Lower leg skin (tissue), 4 donors: ENCODE results near the gene TRPM3. TPM values are rescaled to one million over a fixed set of nuclear protein-coding genes. Genes with fewer than 3 reads are reported as not detected.

ENCODE experiments used
- DNase-seq, 2 donors: peaks; one replicate each; pipeline ENCODE4 v3.0.0-alpha.2; 2019; ENCODE audit warnings: low spot score in 2 of 2
- H3K4me3 ChIP-seq: fragments of 200-600 bp; sonication (generic); 2 replicates; pipeline ENCODE4 v1.5.1; 2017; ENCODE audit warnings: mild to moderate bottlenecking, low read depth; ENCODE audit not compliant: poor library complexity, severe bottlenecking
- CTCF ChIP-seq, 3 donors: fragments of 450-650 bp; IDR thresholded peaks; one replicate each; pipeline ENCODE4 v1.5.1; 2016; ENCODE audit warnings: antibody characterized with exemption in 3 of 3, mild to moderate bottlenecking in 3 of 3, moderate library complexity in 2 of 3
- POLR2A ChIP-seq, 2 donors: fragments of 450-650 bp; IDR thresholded peaks; one replicate each; pipeline ENCODE4 v1.6.1; 2016 to 2017; ENCODE audit warnings: antibody characterized with exemption in 2 of 2, mild to moderate bottlenecking in 1 of 2, moderate library complexity in 1 of 2
- WGBS, 2 donors: methylation state at CpG; one replicate each; pipeline ENCODE4 v1.1.5; 2018; 5-methylcytosine and 5-hydroxymethylcytosine counted together
- intact Hi-C: fragments of 100-400 bp; cut with DNase I; formaldehyde crosslinking; loops from one replicate; pipeline ENCODE4 v1.15.0; 2023; ENCODE audit warnings: low total_unique reads
- total RNA-seq, 4 donors: library from RNA; depleted of rRNA; stranded (reverse); fragments of >200 nt; gene quantifications; one replicate each; pipeline ENCODE4 v1.1.0, GENCODE V29; 2016

TRPM3 gene
- total RNA-seq, 4 donors from 2014 or later: 0.10 to 0.29 TPM; not detected in 2

GRCh38 chr9:71097671-71098070 is 23.8 kb downstream of the TRPM3 start:
- TF ChIP-seq CTCF (IDR thresholded peaks at IDR 0.05): no peak
- TF ChIP-seq POLR2A (IDR thresholded peaks at IDR 0.05): no peak
- intact Hi-C loops: no loop called here
- DNase-seq: no peak
- no peak overlapping the region for H3K4me3 ChIP-seq

- WGBS, 2 donors: 50 to 51% methylated on average over 5 of the region's 5 CpGs
- DNase-seq: no peak
- TF ChIP-seq POLR2A (IDR thresholded peaks at IDR 0.05): no peak
- TF ChIP-seq CTCF (IDR thresholded peaks at IDR 0.05): no peak
- intact Hi-C loops: no loop called here
- H3K4me3 ChIP-seq: no peak overlapping the region
Measured at GRCh38 chr9:71096421-71097108, 24.9 kb downstream of the TRPM3 start.

GRCh38 chr9:71094708-71095251 is 26.6 kb downstream of the TRPM3 start:
- TF ChIP-seq CTCF (IDR thresholded peaks at IDR 0.05): no peak
- no peak for TF ChIP-seq POLR2A (IDR thresholded peaks at IDR 0.05)
- H3K4me3 ChIP-seq: no peak overlapping the region
- 79 to 83% methylated on average over 4 of the region's 4 CpGs for WGBS, 2 donors
- intact Hi-C loops: no loop called here
- DNase-seq: no peak

GRCh38 chr9:71090896-71091295 is 30.5 kb downstream of the TRPM3 start:
- TF ChIP-seq POLR2A (IDR thresholded peaks at IDR 0.05): no peak
- TF ChIP-seq CTCF (IDR thresholded peaks at IDR 0.05): no peak
- no peak for DNase-seq
- intact Hi-C loops: no loop called here

GRCh38 chr9:71079451-71079850 is 42.0 kb downstream of the TRPM3 start:
- whole genome bisulfite sequencing, 2 donors: 74 to 86% methylated on average over 2 of the region's 2 CpGs
- H3K4me3 ChIP-seq: no peak overlapping the region
- TF ChIP-seq POLR2A (IDR thresholded peaks at IDR 0.05) (no peak), CTCF (IDR thresholded peaks at IDR 0.05) (no peak)
- intact Hi-C loops: no loop called here
- no peak for DNase-seq

More at GRCh38 chr9:71090896-71091295, 30.5 kb downstream of the TRPM3 start:
- no peak overlapping the region for H3K4me3 ChIP-seq

GRCh38 chr9:71076096-71076495 is 45.3 kb downstream of the TRPM3 start:
- DNase-seq: no peak
- intact Hi-C loops: no loop called here
- WGBS, 2 donors: 88 to 94% methylated on average over 6 of the region's 6 CpGs
- TF ChIP-seq CTCF (IDR thresholded peaks at IDR 0.05) (no peak), POLR2A (IDR thresholded peaks at IDR 0.05) (no peak)
- no peak overlapping the region for H3K4me3 ChIP-seq
